GM13976 (cell line): ENCODE measurements around the gene ABLIM1.

Source experiments
- DNase-seq: peaks from one replicate; pipeline ENCODE4 v3.0.0; 2012; ENCODE audit warnings: low spot score
- in situ Hi-C: fragments of 300-500 bp; cut with MboI; formaldehyde crosslinking; loops from one replicate; pipeline ENCODE4 v1.12.0; 2022; ENCODE audit warnings: low sequenced_read_pairs, mixed read lengths, inconsistent platforms; ENCODE audit not compliant: unreplicated experiment
- TF ChIP-seq, protein P1 (sequence below): IDR thresholded peaks from 2 replicates; pipeline ENCODE4 v1.5.1; 2012; ENCODE audit warnings: borderline replicate concordance, mild to moderate bottlenecking; ENCODE audit not compliant: insufficient read depth; ENCODE audit errors: extremely low read depth, missing control alignments, control extremely low read depth

ABLIM1 gene

DNA sequence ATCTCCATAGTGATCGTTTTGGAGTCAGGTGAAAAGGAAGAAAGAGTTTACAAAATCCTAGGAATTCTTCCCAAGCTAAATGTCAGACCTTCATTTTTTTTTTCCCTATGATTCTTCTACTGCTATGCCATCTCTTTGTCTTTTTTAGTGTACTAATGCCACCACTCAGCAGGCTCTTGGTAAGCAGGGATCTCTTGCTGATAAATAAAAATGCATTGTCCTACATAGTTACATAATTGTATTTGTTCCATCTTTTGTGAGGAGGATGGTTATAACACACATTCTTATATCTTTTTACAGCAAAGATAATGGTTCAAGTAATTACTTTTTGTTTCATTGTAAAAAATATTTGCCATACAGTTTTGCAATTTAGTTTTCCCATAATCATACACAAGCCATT is 217.0 kb downstream of the ABLIM1 start:
- no peak for DNase-seq
- in situ Hi-C loops: no loop called here

DNA sequence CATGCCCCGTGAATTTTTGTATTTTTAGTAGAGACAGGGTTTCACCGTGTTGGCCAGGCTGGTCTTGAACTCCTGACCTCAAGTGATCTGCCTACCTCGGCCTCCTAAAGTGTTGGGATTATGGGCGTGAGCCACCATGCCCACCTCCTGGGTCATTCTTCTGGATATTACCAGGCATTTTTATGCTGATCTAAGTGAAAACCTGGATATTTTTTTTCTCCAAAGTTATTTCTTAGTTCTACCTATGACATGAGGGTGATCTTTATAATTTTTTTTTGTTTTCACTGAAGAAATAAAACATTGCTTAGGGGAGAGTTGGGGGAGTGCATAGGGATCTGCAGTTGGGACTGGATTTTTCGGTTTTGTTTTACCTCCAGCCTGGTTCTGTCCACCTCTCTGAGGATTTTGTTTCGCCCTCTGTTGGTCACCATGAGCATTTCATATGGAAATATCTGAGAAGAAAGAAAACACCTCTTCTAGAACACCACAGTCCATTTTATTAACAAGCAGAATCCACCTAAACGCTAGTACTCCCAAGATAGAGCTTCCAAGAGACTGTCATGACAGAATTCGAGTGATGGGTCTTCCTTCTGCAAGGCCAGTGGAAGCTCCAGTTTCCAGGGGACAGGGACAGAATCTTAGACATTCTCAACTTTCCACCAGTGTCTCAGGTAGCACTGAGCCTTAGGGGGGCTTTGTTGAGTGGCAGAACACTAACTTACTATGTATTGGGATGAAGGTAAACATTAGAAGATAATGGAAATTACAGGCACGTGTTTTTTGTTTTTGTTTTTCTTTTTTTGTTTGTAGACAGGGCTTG is 220.4 kb downstream of the ABLIM1 start:
- TF ChIP-seq, protein P1, sequence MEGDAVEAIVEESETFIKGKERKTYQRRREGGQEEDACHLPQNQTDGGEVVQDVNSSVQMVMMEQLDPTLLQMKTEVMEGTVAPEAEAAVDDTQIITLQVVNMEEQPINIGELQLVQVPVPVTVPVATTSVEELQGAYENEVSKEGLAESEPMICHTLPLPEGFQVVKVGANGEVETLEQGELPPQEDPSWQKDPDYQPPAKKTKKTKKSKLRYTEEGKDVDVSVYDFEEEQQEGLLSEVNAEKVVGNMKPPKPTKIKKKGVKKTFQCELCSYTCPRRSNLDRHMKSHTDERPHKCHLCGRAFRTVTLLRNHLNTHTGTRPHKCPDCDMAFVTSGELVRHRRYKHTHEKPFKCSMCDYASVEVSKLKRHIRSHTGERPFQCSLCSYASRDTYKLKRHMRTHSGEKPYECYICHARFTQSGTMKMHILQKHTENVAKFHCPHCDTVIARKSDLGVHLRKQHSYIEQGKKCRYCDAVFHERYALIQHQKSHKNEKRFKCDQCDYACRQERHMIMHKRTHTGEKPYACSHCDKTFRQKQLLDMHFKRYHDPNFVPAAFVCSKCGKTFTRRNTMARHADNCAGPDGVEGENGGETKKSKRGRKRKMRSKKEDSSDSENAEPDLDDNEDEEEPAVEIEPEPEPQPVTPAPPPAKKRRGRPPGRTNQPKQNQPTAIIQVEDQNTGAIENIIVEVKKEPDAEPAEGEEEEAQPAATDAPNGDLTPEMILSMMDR: no peak
- in situ Hi-C loops: no loop called here
- peak; percentile 42 for DNase-seq

More for the DNA sequence above, 217.0 kb downstream of the ABLIM1 start:
- TF ChIP-seq, protein P1: no peak

DNA sequence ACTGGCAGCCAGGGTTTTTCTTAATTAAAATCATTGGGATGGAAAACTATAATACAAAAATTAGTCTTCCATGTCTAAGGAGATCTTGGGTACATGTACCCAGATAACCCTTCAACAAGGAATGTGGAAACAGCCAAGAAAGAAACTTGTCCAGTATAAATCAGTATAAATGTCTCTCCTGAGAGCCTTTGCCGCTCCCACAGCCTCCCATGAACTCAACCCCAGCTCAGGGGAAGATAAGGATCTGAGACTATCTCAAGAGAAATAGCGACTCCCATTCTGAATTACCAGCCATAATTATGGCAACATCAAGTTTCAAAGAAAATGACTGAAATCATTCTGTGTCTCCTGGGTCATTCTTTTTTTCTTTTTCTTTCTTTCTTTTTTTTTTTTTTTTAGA is 221.1 kb downstream of the ABLIM1 start:
- TF ChIP-seq, protein P1: no peak
- no peak for DNase-seq
- in situ Hi-C loops: no loop called here

DNA sequence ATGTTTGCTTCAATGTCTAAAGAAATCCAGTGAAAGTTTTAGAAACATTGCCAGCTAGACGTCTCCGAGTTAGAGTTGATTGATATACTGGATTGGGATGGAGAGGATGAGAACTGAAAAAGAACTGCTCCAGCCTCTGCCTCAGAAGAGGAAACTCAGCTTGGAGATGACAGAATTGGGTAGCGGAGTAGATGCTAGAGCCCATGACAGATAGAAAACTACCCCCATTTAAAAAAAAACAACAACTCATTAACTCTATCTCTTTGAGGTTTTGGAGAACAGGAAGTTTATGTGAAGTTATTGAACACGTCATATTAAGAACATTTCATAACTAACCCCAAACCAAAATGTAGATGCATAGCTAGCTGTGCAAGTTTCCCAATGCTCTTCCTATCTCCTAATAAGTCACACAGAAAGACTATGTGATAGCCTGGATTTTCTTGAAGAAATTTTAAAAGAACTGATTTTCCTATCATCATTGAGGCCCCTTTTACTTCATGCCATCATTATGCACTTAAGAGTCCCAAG is 225.4 kb downstream of the ABLIM1 start:
- TF ChIP-seq, protein P1: no peak
- no peak for DNase-seq
- in situ Hi-C loops: no loop called here

DNA sequence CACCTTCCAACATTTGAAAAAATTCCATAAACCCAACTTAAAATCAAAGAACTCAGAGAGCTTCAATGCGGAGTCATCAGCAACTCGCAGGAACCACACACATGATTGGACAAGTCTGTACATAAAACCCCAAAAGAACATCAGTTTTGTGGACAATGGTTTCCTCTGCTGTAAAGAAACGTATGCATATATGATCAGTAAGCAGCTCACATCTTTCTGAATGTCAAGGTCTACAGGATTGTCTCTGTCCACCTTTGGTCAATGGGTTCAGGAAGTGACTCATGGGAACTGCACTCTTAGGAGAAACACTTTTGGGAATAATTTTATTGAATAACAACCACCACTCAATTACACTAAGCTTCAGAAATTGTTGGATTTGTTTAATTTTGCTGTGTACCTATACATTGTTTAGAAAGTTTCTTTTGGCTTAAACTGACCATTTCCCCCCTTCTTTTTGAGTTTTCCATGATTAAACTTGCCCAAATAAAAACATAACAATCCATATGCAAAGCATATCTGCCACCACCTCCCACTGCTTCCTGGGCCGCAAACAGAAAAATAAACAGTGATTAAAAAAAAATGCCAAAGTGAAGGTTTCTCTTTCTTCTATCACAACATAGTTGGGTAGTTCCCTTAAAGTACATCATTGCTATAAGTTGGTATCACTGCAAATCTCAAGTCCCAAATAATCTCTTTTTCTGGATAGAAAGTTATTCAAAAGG is 226.5 kb downstream of the ABLIM1 start:
- in situ Hi-C loops: no loop called here
- TF ChIP-seq, protein P1: no peak
- DNase-seq: no peak

DNA sequence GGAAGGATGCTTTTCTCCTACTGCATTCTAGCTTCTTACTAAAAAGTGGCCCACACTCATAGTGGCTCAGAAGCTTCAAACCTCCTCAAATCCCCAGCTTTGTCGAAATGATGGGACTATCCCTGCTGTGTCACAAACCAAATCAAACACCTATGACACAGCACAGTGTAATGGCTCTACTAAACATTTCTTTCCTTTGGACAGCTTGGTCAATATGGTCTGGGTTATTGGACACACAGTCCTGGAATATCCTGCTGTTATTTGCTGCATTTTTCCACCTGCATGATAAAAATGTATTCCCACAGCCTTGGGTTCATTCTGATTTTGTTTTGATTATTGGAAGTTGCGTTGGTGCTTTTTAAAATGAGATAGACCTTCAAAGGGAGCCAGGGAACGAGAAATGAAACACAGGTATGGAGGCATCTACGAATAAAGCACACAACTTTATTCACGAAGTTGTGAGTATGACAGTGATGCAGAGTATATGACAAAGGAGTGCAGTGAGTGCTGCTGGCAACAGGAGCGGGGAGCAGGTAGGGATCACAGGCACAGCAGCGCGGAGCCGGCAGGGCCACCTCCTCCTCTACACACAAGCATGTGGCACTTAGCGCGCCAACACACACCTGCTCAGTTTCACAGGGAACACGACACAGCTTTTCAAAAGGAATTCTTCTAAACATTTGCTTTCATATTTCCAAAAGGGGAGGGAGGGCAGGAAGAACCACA is 227.2 kb downstream of the ABLIM1 start:
- TF ChIP-seq, protein P1: no peak
- in situ Hi-C loops: no loop called here

More for the DNA sequence above, 227.2 kb downstream of the ABLIM1 start:
- DNase-seq: no peak
